ENCODE results near the gene GRM3.

DNA sequence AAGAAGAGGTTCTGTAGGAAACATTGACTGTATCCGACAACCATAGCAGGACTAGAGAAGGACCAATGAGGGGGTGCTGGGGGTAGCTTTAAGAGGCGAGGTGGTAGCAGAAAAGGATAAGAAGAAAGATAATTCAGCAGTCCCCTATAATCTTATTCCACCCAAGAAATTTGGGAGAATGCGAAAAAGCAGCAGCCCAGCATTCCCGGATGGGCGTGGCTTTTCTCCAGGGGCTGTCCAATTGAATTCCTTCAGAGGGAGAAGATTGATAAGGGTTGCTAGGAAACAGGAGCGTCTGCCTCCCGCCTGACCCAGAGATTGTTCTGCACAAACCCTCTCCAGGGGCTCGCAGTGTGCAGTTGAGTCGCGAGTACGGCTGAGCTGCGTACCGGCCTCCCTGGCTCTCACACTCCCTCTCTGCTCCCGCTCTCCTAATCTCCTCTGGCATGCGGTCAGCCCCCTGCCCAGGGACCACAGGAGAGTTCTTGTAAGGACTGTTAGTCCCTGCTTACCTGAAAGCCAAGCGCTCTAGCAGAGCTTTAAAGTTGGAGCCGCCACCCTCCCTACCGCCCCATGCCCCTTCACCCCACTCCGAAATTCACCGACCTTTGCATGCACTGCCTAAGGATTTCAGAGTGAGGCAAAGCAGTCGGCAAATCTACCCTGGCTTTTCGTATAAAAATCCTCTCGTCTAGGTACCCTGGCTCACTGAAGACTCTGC is at the start of gene GRM3:
- TF ChIP-seq, protein P1, sequence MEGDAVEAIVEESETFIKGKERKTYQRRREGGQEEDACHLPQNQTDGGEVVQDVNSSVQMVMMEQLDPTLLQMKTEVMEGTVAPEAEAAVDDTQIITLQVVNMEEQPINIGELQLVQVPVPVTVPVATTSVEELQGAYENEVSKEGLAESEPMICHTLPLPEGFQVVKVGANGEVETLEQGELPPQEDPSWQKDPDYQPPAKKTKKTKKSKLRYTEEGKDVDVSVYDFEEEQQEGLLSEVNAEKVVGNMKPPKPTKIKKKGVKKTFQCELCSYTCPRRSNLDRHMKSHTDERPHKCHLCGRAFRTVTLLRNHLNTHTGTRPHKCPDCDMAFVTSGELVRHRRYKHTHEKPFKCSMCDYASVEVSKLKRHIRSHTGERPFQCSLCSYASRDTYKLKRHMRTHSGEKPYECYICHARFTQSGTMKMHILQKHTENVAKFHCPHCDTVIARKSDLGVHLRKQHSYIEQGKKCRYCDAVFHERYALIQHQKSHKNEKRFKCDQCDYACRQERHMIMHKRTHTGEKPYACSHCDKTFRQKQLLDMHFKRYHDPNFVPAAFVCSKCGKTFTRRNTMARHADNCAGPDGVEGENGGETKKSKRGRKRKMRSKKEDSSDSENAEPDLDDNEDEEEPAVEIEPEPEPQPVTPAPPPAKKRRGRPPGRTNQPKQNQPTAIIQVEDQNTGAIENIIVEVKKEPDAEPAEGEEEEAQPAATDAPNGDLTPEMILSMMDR (IDR thresholded peaks at IDR 0.05), result no peak
- no peak for TF ChIP-seq ZFX (IDR thresholded peaks at IDR 0.05; ENCODE audit: borderline replicate concordance)

All from 22Rv1 (cell line).